ENCODE results near the gene EXOC6B. TPM values are rescaled to one million over a fixed set of nuclear protein-coding genes. Genes with fewer than 3 reads are reported as not detected.

EXOC6B gene
- total RNA-seq, 1 experiment from 2014 or later, result 40.1 TPM

DNA sequence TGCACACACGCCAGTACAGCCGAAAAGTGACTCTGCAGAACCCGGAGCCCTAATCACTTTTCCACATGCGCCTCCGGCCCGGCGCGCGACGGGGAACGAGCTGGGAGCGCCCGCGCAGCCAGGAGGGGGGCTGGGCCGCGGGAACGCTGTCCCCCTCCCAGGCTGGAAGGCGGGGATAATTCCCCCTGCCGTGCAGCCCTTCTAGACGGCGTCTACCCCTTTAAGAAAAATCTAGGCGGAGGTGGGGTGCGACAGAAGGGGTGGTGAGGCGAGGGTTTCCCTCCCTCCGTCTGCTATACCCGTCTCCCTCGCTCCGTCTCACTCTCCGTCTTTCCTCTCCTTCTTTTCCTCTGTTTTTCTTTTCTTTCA, 680.6 kb downstream of the EXOC6B start:
- no CpG with 5 or more reads among the region's 29 CpGs for WGBS (ENCODE audit: extremely low coverage, insufficient read length, low lambda C conversion rate)
- Histone ChIP-seq H3K4me2 (ENCODE audit: insufficient read depth, insufficient read length, low read length) (peak overlapping the region; percentile 87), H3K18ac (ENCODE audit: insufficient read length, low read depth, low read length) (no peak overlapping the region), H3K9ac (ENCODE audit: extremely low read depth, insufficient read length, low read length) (no peak overlapping the region), H2BK15ac (ENCODE audit: low read depth, low read length) (no peak overlapping the region), H2AFZ (ENCODE audit: low read length) (no peak overlapping the region), H3K14ac (ENCODE audit: insufficient read depth, low read length) (no peak overlapping the region), H3K4me1 (ENCODE audit: insufficient read depth, low read length) (no peaks in the 10 kb centered on the region; the same call in 1 of the 2 replicates), H2AK5ac (ENCODE audit: insufficient read length, low read length) (no peak overlapping the region), H3K23me2 (ENCODE audit: insufficient read length, low read depth, low read length, poor library complexity, severe bottlenecking) (peaks cover 34% of the 10 kb centered on the region), H2BK5ac (ENCODE audit: insufficient read length, low read length) (no peak overlapping the region), H2BK120ac (ENCODE audit: low read depth, low read length, poor library complexity, severe bottlenecking) (no peak overlapping the region), H3K79me1 (ENCODE audit: insufficient read depth, low read depth, low read length, poor library complexity, severe bottlenecking) (no peaks in the 10 kb centered on the region), H2BK20ac (ENCODE audit: low read depth, low read length, poor library complexity, severe bottlenecking) (no peak overlapping the region), H3K9me3 (ENCODE audit: control insufficient read depth, low read depth, low read length) (no peaks in the 10 kb centered on the region), H4K91ac (ENCODE audit: insufficient read length, low read depth, low read length) (no peak overlapping the region), H3K79me2 (ENCODE audit: insufficient read depth, low read length) (no peaks in the 10 kb centered on the region), H4K5ac (ENCODE audit: insufficient read length, low read depth, low read length) (no peak overlapping the region), H3K23ac (ENCODE audit: insufficient read length, low read depth, low read length) (no peak overlapping the region), H3K56ac (ENCODE audit: insufficient read length, low read depth, low read length) (no peak overlapping the region), H3T11ph (ENCODE audit: low read length) (no peak overlapping the region), H4K20me1 (ENCODE audit: control insufficient read depth, insufficient read depth, insufficient read length) (peaks cover 5% of the 10 kb centered on the region), H3K4ac (ENCODE audit: low read depth, low read length) (no peak overlapping the region), H3K27me3 (ENCODE audit: insufficient read depth, low read length) (peaks cover 77% of the 10 kb centered on the region), H3K27ac (ENCODE audit: insufficient read length, low read depth, low read length) (no peak overlapping the region), H4K8ac (replicated peaks; ENCODE audit: insufficient read length, low read depth, low read length) (no peak overlapping the region), H2BK12ac (ENCODE audit: insufficient read length, low read depth, low read length) (no peak overlapping the region)
- Mint-ChIP-seq H3K27me3 (ENCODE audit: low read depth) (peaks cover 96% of the 10 kb centered on the region), H3K4me3 (peak overlapping the region; percentile 62 to 79), H3K4me1 (peaks cover 37 to 59% of the 10 kb centered on the region in 2 experiments), H3K36me3 (ENCODE audit: insufficient read depth in 1 of 3, low read depth in 3 of 3) (no peaks in the 10 kb centered on the region; a peak in 1 of 7 replicates), H3K9me3 (peaks cover 0 to 8% of the 10 kb centered on the region in 2 experiments; a peak in 3 of 5 replicates), H3K27ac (no peak overlapping the region; a peak in 1 of 7 replicates)
- peak; percentile 74 for DNase-seq
- TF ChIP-seq, protein P1, sequence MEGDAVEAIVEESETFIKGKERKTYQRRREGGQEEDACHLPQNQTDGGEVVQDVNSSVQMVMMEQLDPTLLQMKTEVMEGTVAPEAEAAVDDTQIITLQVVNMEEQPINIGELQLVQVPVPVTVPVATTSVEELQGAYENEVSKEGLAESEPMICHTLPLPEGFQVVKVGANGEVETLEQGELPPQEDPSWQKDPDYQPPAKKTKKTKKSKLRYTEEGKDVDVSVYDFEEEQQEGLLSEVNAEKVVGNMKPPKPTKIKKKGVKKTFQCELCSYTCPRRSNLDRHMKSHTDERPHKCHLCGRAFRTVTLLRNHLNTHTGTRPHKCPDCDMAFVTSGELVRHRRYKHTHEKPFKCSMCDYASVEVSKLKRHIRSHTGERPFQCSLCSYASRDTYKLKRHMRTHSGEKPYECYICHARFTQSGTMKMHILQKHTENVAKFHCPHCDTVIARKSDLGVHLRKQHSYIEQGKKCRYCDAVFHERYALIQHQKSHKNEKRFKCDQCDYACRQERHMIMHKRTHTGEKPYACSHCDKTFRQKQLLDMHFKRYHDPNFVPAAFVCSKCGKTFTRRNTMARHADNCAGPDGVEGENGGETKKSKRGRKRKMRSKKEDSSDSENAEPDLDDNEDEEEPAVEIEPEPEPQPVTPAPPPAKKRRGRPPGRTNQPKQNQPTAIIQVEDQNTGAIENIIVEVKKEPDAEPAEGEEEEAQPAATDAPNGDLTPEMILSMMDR (conservative IDR thresholded peaks at IDR 0.05), result no peak
